ENCODE data around the gene GSK3B. TPM values are rescaled to one million over a fixed set of nuclear protein-coding genes. Genes with fewer than 3 reads are reported as not detected.
"Not testable (repeated sequence)": the region's sequence is repeated elsewhere in the genome, so short reads cannot be mapped to it uniquely, and the experiment has no call there.

The GSK3B gene
- total and polyA plus RNA-seq, 2 donors from 2014 or later = 6.4 to 52.1 TPM

GRCh38 chr3:120052225-120052624, 42.0 kb downstream of the GSK3B start:
- no peak for FAIRE-seq
- H3K9ac ChIP-seq (ENCODE audit: low read length in 3 of 3) = no peak overlapping the region
- peak in 2 of 5 donors; percentile 4 to 12 for DNase-seq
- no peak overlapping the region for H3K27ac ChIP-seq (ENCODE audit: low read depth in 2 of 2, low read length in 2 of 2)
- no peak overlapping the region for H3K4me3 ChIP-seq (ENCODE audit: low read length in 3 of 3)
- no peaks in the 10 kb centered on the region for H3K9me3 ChIP-seq (ENCODE audit: control insufficient read depth in 2 of 3, insufficient read depth in 1 of 3, low read length in 3 of 3)
- H3K4me1 ChIP-seq (ENCODE audit: control insufficient read depth in 2 of 3, insufficient read depth in 2 of 3, low read depth in 1 of 3, low read length in 3 of 3) = peaks cover 0 to 12% (median 4%) of the 10 kb centered on the region in 3 donors
- no peaks in the 10 kb centered on the region for H3K27me3 ChIP-seq (ENCODE audit: control insufficient read depth, insufficient read depth, low read length)
- no peak for TF ChIP-seq CTCF (IDR thresholded peaks at IDR 0.05; ENCODE audit: borderline replicate concordance, extremely low read depth, insufficient read depth)
- intact Hi-C loops (cut with DNase I) = no loop called here
- no peaks in the 10 kb centered on the region for H3K36me3 ChIP-seq (ENCODE audit: control insufficient read depth in 2 of 3, insufficient read depth in 3 of 3, low read length in 3 of 3)

- intact Hi-C loops (cut with DNase I); H3K27me3 ChIP-seq (ENCODE audit: control insufficient read depth, insufficient read depth, low read length); FAIRE-seq; H3K4me3 ChIP-seq (ENCODE audit: low read length in 3 of 3); H3K36me3 ChIP-seq (ENCODE audit: control insufficient read depth in 2 of 3, insufficient read depth in 3 of 3, low read length in 3 of 3); H3K9ac ChIP-seq (ENCODE audit: low read length in 3 of 3); H3K9me3 ChIP-seq (ENCODE audit: control insufficient read depth in 2 of 3, insufficient read depth in 1 of 3, low read length in 3 of 3); DNase-seq; H3K27ac ChIP-seq (ENCODE audit: low read depth in 2 of 2, low read length in 2 of 2): not testable (repeated sequence)
- H3K4me1 ChIP-seq (ENCODE audit: control insufficient read depth in 2 of 3, insufficient read depth in 2 of 3, low read depth in 1 of 3, low read length in 3 of 3) = peaks cover 0 to 12% (median 4%) of the 10 kb centered on the region in 3 donors
These were observed 42.7 kb downstream of the GSK3B start for GRCh38 chr3:120051570-120051969.

GRCh38 chr3:120049881-120050539, 44.2 kb downstream of the GSK3B start:
- FAIRE-seq = no peak
- DNase-seq = no peak
- no peak overlapping the region for H3K4me3 ChIP-seq (ENCODE audit: low read length in 3 of 3)
- H3K36me3 ChIP-seq (ENCODE audit: control insufficient read depth in 2 of 3, insufficient read depth in 3 of 3, low read length in 3 of 3) = no peaks in the 10 kb centered on the region
- no peaks in the 10 kb centered on the region for H3K27me3 ChIP-seq (ENCODE audit: control insufficient read depth, insufficient read depth, low read length)
- H3K9me3 ChIP-seq (ENCODE audit: control insufficient read depth in 2 of 3, insufficient read depth in 1 of 3, low read length in 3 of 3) = peaks cover 0 to 7% (median 0%) of the 10 kb centered on the region in 3 donors
- intact Hi-C loops (cut with DNase I) = no loop called here
- TF ChIP-seq CTCF (IDR thresholded peaks at IDR 0.05; ENCODE audit: borderline replicate concordance, extremely low read depth, insufficient read depth) = no peak
- no peak overlapping the region for H3K27ac ChIP-seq (ENCODE audit: low read depth in 2 of 2, low read length in 2 of 2)
- H3K4me1 ChIP-seq (ENCODE audit: control insufficient read depth in 2 of 3, insufficient read depth in 2 of 3, low read depth in 1 of 3, low read length in 3 of 3) = peaks cover 0 to 8% (median 4%) of the 10 kb centered on the region in 3 donors
- H3K9ac ChIP-seq (ENCODE audit: low read length in 3 of 3) = no peak overlapping the region

- peaks cover 0 to 8% (median 4%) of the 10 kb centered on the region in 3 donors for H3K4me1 ChIP-seq (ENCODE audit: control insufficient read depth in 2 of 3, insufficient read depth in 2 of 3, low read depth in 1 of 3, low read length in 3 of 3)
- no peak for TF ChIP-seq CTCF (IDR thresholded peaks at IDR 0.05; ENCODE audit: borderline replicate concordance, extremely low read depth, insufficient read depth)
- intact Hi-C loops (cut with DNase I) = no loop called here
- H3K9me3 ChIP-seq (ENCODE audit: control insufficient read depth in 2 of 3, insufficient read depth in 1 of 3, low read length in 3 of 3) = peaks cover 0 to 9% (median 0%) of the 10 kb centered on the region in 3 donors
- no peak overlapping the region for H3K4me3 ChIP-seq (ENCODE audit: low read length in 3 of 3)
- H3K36me3 ChIP-seq (ENCODE audit: control insufficient read depth in 2 of 3, insufficient read depth in 3 of 3, low read length in 3 of 3) = no peaks in the 10 kb centered on the region
- no peak overlapping the region for H3K9ac ChIP-seq (ENCODE audit: low read length in 3 of 3)
- FAIRE-seq (no peak), DNase-seq (no peak)
- H3K27ac ChIP-seq (ENCODE audit: low read depth in 2 of 2, low read length in 2 of 2) = no peak overlapping the region
- H3K27me3 ChIP-seq (ENCODE audit: control insufficient read depth, insufficient read depth, low read length) = no peaks in the 10 kb centered on the region
These were observed 45.2 kb downstream of the GSK3B start for GRCh38 chr3:120049072-120049471.

Data from kidney (tissue), 14 donors.